GM23338 (cell line): Measurements from ENCODE around the gene FMN2.

Experiments
- CREB1 ChIP-seq: fragments of 250-450 bp; sonication (Bioruptor Pico); IDR thresholded peaks from 2 replicates; pipeline ENCODE4 v1.5.0; 2020; ENCODE audit warnings: low read depth, mild to moderate bottlenecking, moderate library complexity
- CTCF ChIP-seq, 2 experiments: fragments of 200-600 bp in 1 of 2; sonication (generic) in 1 of 2; conservative IDR thresholded peaks; 2 replicates each; pipeline versions ENCODE4 v1.5.1 to v1.6.1; 2016 to 2017; ENCODE audit warnings: antibody characterized with exemption in 2 of 2, low read depth in 2 of 2, mild to moderate bottlenecking in 2 of 2, moderate library complexity in 1 of 2
- ETS1 ChIP-seq: IDR thresholded peaks from 2 replicates; pipeline ENCODE4 v1.6.1; 2016; ENCODE audit warnings: antibody characterized with exemption
- EZH2 ChIP-seq: fragments of 200-600 bp; sonication (generic); IDR thresholded peaks from one replicate; pipeline ENCODE4 v1.8.0; 2017; ENCODE audit warnings: antibody characterized with exemption, mild to moderate bottlenecking, low read depth; ENCODE audit not compliant: unreplicated experiment
- REST ChIP-seq: IDR thresholded peaks from one replicate; pipeline ENCODE4 v1.6.1; 2018; ENCODE audit warnings: antibody characterized with exemption; ENCODE audit not compliant: unreplicated experiment
- ZNF114 ChIP-seq: fragments of 250-450 bp; sonication (Bioruptor Pico); IDR thresholded peaks from 2 replicates; pipeline ENCODE4 v1.5.0; 2020; ENCODE audit warnings: mild to moderate bottlenecking, moderate library complexity

GRCh38 chr1:240399381-240399780 lies 307.7 kb downstream of the FMN2 start:
- TF ChIP-seq ETS1 = no peak
- no peak for TF ChIP-seq REST
- TF ChIP-seq EZH2 = no peak
- no peak for TF ChIP-seq CTCF (conservative IDR thresholded peaks at IDR 0.05; ENCODE audit: low read depth in 2 of 2)
- no peak for TF ChIP-seq CREB1 (CRISPR knock-in tag)
- TF ChIP-seq ZNF114 (CRISPR knock-in tag) = no peak
